GM10266 (cell line): Measurements from ENCODE around the gene AXIN1.

ENCODE experiments used
- DNase-seq: peaks from one replicate; pipeline ENCODE4 v3.0.0; 2012; ENCODE audit errors: extremely low spot score
- CTCF ChIP-seq: IDR thresholded peaks from 2 replicates; pipeline ENCODE4 v1.5.1; 2012; ENCODE audit warnings: mild to moderate bottlenecking, low read depth; ENCODE audit not compliant: control insufficient read depth, insufficient read depth; ENCODE audit errors: missing control alignments

Gene AXIN1

GRCh38 chr16:301950-302349, 50.6 kb downstream of the AXIN1 start:
- no peak for TF ChIP-seq CTCF
- no peak for DNase-seq

GRCh38 chr16:301235-301634, 51.3 kb downstream of the AXIN1 start:
- no peak for TF ChIP-seq CTCF
- DNase-seq = no peak

GRCh38 chr16:297832-298231, 54.7 kb downstream of the AXIN1 start:
- no peak for TF ChIP-seq CTCF
- DNase-seq = no peak

GRCh38 chr16:296806-297510, 55.6 kb downstream of the AXIN1 start:
- no peak for TF ChIP-seq CTCF
- no peak for DNase-seq

GRCh38 chr16:296276-296675, 56.2 kb downstream of the AXIN1 start:
- DNase-seq = no peak
- TF ChIP-seq CTCF = no peak

GRCh38 chr16:293043-293775, 59.3 kb downstream of the AXIN1 start:
- no peak for TF ChIP-seq CTCF
- DNase-seq = no peak

- no peak for DNase-seq
- no peak for TF ChIP-seq CTCF
These were observed 61.0 kb downstream of the AXIN1 start for GRCh38 chr16:291539-291938.
